GM10847 (cell line): ENCODE measurements around the gene COL9A2.

Experiments
- POLR2A ChIP-seq: IDR thresholded peaks from 2 replicates; pipeline ENCODE4 v1.6.1; 2011; ENCODE audit not compliant: insufficient read length; ENCODE audit errors: extremely low read depth

COL9A2 gene

DNA sequence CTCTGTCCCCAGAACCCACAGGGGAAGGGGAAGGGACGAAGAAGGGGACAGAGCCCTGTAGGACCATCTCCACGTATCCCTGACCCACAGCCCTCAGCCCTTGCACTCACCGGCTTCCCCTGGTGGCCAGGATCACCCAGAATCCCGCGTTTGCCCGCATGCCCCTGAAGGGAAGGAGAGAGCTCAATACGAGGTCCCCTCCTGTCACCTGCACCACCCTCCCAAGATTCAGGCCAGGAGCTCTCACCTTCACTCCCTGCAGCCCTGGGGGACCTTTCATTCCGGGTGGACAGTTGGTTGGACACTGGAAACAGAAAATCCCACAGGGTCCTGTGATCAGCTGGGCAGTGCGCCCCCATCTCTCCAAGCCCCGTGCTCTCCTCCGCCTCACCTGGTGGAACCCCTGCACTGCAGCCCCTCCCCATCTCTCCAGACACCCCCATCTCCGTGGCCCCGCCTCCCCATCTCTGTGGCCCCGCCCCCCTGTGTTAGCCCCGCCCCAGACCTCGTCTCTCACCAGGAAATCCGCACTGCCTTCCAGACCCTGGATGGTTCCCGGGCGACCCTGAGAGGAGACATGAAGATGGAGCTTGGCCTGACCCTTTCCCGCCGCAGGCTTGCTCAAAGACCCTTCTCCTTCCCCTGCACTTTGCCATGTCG lies 6.0 kb downstream of the COL9A2 start:
- TF ChIP-seq POLR2A, result no peak

DNA sequence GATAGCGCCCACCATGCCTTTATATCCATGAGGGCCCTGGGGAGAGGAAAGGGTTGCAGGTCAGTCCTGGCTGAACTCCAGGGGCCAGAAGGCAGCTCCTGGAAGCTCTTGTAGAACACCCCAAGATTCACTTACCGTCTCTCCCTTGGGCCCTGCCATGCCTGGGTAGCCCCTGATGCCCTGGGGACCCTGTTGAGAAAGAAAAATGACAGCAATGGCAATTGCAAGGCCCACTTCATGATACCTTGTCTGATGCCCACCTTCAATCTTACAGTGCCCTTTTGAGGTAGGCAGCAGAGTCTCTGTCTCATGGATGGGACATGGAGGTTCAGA lies 7.0 kb downstream of the COL9A2 start:
- TF ChIP-seq POLR2A, result no peak

DNA sequence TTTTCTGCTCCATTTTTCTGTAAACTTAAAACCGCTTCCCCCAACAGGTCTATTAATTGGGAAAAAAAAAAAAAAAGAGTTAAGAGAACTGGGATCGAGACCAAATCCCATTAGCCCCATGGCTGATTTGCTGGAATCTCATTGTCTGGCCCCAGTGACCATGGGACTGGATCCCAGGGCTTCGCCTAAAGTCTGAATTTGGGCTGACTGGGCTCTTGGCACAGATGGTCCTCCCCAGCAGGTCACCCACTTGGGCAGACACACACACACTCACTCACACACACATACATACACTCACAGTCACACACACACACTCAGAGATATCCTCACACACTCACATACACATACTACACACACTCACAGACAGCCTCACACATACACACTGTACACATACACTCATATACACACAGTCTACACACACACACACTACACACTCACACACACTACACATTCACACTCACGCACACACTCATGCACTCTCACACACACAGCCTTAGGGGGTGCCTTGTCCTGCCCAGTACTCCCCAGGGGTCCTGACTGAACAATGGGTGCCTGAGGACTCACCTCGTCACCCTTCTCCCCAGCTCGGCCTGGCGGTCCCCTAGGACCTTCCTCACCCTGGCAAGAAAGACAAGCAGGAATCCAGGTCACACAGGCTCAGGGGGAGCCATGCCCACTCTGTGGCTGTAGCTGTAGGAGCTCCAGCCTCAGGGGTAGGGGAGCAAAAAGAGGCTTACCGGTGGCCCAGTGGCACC lies 7.5 kb downstream of the COL9A2 start:
- TF ChIP-seq POLR2A, result no peak

DNA sequence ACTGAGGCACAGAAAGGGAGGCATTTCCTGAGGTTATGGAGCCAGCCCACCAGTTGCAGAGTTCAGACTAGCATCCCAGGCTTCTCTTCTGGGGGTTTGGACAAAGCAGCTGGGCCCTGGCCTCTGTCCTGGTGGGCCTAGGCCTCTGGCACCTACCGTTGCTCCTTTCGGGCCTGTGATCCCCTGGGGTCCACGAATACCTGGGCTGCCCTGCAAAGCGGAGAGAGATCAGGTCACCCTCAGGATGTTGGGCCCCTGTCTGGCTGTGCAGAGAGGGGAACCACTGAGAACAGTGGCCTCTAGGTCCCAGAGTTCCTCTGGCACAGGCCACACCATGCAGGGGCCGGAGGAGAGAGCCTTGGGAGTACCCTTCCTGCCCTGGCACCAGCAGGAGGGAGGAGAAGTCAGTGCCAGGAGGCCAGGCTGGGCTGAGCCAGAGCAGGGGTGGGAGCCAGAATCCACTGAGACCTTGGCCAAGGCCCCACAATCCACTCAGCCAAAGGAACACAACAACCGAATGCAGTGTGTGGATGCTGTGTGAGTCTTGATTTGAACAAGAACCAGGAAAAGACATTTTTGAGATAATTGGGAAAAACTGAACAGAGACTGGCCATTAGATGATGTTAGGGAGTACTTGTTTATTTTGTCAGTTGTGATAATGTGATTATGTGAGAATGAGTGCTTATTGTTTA lies 8.9 kb downstream of the COL9A2 start:
- TF ChIP-seq POLR2A, result no peak

DNA sequence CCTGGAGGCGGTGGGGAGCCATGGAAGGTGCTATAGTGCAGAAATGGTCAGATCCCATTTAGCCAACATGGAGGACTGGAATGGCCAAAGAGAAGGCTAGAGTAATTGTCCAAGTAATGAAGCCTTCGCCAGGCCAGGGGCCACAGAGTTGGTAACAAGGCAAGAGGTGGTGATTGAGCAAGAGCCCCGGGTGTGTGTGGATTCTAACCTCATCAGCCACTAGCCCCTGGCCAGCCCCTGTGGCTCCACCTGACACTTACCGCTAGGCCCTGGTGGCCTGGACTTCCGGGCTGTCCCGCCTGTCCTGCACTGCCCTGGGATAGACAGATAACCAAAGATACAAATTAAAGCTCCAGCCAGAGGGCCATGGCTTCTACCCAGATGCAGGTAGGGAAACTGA lies 9.9 kb downstream of the COL9A2 start:
- TF ChIP-seq POLR2A, result no peak

DNA sequence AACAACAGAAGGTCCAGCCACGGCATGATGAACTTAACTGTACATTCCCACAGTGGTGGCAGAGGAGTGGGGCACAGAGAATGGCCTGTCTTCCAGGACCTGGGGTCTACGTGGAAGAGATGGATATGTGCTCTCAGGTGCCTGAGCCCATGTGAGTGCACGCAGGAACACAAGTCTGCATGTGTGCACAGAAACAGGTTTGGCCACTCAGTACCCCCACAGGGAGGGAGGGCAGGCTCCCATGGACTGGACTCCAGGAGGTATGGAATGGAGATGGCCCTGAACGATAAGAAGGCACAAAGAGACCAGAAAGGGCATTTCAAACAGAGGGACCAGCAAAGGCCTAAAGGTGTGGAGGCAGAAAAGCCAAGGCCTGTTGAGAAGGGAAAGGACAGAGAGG lies 10.8 kb downstream of the COL9A2 start:
- TF ChIP-seq POLR2A, result no peak

DNA sequence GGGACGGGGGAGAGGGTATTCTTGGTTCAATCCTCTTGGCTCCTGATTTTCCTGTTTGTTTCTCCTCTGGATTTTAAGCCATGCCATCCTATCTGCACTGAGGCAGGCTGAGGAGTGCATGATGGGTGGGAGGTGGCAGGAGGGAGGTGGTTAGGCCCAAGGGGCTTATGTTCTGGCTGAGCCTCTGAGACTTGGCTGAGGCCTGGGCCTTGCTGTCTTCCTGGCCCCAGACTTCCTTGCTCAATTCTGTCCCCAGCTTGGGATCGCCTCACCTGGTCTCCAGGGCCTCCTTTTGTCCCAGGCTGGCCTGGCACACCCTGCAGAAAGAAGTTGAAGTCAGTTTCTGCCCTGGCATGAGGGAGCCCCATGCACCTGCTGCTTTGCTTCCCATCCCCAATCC lies 11.2 kb downstream of the COL9A2 start:
- TF ChIP-seq POLR2A, result no peak

DNA sequence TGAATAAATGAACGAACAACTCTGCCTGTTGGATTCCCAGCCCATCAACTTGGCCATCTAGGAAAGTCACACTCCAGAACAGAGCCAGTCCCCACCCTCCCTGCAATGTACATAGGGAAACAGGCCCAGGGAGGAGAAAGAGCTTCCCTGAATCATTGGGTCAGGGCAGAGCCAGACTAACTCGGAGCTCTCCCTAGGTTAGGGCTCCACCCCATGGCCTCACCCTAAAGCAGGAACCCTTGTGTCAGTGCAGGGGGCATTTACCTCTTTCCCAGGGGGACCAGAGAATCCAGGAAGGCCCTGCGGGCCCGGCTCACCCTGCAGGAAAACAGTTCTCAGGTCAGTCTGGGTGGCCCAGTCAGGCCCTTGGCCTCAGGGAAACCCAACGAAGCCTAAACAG lies 11.6 kb downstream of the COL9A2 start:
- no peak for TF ChIP-seq POLR2A

DNA sequence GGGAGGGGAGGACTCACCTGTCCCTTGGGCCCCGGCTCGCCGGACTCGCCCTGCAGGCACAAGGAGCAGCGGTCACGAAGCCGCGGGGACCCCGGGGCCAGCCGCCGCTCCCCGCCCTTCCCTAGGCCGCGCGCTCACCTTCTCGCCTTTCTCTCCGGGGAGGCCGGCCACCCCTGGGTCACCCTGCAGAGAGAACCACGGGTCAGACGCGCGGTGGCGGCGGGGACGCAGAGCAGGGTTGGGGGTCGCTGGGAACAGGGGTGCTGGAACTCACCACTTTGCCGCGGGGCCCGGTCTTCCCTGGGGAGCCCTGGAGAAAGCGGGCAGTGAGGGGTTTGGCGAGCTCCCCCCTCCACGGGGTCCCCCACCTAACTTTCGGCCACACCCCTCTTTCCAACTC lies 13.3 kb downstream of the COL9A2 start:
- no peak for TF ChIP-seq POLR2A

DNA sequence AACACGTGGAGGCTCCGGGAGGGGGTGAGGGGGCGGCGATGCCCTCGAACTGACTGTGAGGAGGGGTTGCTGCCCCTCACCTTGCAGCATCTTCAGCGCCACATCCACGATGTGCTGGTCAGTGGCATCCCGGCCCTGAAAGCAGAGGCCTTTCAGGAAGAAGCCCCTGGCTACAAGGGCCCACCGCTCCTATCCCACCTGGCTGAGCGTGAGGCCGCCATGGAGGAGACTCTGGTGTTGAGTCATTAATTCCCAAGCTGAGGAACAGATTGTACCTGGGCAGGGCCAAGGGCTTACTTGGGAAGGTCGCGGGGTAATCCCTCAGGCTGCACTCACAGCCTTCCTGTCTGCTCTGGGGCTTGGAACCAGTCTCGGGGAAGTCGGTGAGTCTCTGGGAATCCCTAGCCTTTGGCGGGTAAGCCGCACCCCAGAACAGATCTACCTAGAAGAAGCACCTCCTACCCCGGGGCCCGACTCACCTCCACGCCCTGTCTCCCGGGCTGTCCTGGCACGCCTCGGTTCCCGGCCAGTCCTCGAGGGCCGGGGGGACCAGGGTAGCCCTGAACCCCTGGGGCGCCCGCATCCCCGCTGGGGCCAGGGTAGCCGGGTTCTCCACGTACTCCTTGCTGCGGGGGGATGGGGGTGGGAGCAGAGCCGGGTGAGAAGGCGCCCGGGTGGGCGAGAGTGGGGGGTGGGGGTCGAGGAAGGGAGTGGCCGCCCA lies 13.9 kb downstream of the COL9A2 start:
- TF ChIP-seq POLR2A, result no peak

DNA sequence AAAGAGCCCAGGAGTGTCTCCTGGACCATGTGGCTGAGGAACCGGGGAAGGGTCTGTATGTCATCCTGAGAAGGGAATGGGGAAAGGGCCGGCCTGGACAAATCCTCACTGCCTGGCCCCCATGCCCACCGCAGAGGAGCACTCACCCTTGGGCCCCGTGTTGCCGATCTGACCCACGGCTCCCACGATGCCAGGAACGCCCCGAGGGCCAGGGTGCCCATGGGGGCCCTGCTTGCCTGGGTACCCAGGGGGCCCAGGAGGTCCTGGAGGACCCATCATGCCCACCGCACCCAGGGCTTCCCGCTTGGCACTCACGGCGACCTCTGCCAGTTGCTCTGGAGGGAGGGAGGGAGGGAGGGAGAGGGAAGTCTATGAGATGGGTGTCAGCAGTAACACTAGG lies 14.6 kb downstream of the COL9A2 start:
- TF ChIP-seq POLR2A, result no peak

DNA sequence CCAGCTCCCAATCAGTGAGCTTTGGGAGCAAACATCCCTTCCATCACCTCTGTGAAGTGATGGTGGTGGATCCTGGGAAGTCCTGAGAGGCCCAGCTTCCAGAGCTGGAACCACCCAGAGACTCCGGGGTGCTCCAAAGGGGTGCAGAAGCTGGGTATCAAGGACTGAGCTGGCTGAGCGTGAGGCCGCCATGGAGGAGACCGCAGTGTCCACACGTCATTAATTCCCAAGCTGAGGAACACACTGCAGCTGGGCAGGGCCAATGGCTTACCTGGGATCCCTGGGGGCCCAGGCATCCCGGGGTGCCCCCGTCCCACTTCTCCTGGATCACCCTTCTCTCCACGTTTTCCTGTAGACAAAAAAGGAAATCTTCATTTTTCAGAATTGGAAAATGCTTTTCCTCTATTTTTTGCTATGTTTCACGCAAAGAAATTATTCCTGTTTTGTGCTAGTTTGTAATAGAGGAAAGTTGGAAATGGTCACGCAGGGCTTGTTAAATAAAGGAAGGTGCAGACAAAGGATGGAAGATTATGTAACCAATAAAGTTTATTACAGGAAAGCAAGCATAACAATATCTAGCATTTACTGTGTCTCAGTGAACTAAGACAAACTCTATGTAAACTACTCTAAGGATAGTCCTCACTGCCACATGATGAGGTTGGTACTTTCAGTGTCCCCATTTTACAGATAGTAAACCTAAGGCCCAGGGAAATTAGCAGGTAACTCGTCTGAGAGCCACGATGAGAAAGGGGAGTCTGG lies 15.4 kb downstream of the COL9A2 start:
- no peak for TF ChIP-seq POLR2A

DNA sequence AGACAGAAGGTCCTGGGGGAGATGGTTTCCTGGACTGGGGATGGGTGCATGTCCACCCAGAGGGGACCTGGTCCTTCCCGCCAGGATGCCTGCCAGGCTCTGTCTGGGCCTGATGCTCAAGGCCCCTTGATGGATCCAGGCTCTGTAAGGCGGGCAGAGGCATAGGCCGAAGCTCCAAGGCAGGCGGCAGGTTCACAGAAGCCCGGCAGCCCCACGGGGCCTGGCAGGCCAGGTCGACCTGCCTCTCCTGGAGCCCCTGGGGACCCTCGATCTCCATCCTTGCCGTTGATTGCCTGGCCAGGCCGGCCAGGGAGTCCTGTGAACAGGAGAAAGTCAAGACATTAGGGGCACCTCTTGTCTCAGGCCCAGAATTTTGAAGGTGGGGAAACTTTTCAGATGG lies 16.0 kb downstream of the COL9A2 start:
- no peak for TF ChIP-seq POLR2A

DNA sequence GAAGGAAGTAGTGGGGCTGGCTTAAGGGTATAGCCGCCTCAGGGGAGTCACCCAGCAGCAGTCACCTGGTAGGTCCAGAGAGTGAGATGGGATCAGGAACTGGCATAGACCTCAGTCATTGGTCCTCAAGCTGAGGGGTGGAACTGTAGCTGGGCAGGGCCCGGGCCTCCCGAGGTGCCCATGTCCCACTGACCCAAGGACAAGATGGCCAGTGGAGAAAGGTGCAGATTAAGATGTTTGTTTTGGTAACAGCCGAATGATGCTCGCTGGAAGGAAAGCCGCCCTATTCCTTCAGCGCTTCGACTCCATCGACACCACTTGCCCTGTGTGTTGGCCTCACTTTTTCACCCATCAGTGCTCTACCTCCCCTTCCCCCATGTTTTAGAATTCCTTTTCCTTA lies 16.4 kb downstream of the COL9A2 start:
- no peak for TF ChIP-seq POLR2A

DNA sequence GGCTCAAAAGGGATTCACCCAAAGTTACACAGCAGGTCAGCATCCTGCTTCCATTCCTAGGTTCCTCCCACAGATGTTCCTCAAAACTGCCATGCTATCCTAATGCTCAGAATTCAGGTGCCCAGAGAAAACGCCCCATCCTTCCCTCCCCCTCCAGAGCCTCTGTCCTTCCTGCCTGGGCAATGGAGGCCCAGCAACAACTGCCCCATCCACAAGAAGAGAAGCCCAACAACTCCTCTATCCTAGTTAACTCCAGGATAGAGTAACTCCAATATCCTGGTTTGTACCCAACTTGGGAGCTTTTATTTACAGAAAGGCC lies 16.9 kb downstream of the COL9A2 start:
- TF ChIP-seq POLR2A, result no peak

DNA sequence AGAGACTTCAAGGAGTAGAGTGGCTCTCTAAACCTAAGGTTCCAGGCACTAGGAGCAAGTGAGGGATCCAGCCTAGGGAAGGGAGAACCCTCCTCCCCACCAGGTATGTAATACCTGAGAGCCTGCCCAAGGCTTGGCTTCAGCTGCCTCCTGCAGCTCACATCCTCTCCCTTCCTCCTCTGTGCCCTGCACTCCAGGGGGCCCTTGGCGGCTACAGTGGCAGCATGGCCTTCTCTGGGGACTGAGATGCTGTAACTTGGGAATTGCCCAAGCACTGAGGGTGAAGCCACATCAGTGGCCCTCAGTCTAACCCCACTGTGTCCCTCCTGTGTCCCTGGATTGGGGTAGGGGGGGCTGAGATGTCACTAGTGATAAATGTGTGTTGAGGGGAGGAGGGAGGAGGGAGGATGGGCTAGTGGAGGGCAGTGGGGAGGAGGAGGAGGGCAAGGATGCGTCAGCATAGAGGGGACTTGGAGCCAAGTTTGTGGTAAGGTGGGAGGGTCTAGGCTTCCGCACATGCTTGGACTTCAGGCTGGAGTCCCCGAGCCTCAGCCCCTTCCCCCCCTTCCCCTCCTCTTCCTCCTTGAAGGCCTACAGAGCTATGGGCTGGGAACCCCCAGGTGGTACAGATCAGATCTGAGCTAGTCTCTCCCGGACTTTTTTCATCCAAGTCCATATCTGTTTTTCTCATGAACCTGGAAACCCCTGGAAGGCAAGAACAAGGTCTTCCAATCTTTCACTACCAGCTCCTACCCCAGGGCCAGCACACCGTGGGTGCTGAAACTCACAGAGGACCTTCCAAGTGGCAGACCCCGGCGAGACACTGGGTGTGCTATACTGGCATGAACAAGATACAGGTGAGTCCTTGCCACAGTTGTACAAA lies 17.5 kb downstream of the COL9A2 start:
- TF ChIP-seq POLR2A, result no peak
